GM10266 (cell line): Measurements from ENCODE around the gene ATP1B3.
"Not testable (repeated sequence)": the region's sequence is repeated elsewhere in the genome, so short reads cannot be mapped to it uniquely, and the experiment has no call there.

Experiments used
- DNase-seq: peaks from one replicate; pipeline ENCODE4 v3.0.0; 2012; ENCODE audit errors: extremely low spot score
- TF ChIP-seq, protein P1 (sequence below): IDR thresholded peaks from 2 replicates; pipeline ENCODE4 v1.5.1; 2012; ENCODE audit warnings: mild to moderate bottlenecking, low read depth; ENCODE audit not compliant: control insufficient read depth, insufficient read depth; ENCODE audit errors: missing control alignments

The ATP1B3 gene

GRCh38 chr3:141909408-141909807 is 33.0 kb downstream of the ATP1B3 start:
- no peak for DNase-seq

DNA sequence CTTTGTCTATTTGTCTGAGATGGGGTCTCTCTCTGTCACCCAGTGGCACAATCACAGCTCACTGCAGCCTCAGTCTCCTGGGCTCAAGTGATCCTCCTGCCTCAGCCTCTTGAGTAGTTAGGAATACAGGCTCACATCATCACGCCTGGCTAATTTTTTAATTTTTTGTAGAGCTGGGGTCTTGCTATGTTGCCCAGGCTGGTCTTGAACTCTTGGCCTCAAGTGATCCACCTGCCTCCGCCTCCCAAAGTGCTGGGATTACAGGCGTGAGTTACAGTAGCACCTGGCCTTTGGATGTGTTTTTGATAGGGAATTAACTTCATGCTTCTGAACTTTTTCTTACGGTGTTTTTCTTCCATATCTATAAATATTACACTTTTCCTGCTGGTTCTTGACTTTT is 33.5 kb downstream of the ATP1B3 start:
- DNase-seq, result not testable (repeated sequence)

More at GRCh38 chr3:141909408-141909807, 33.0 kb downstream of the ATP1B3 start:
- TF ChIP-seq, protein P1, sequence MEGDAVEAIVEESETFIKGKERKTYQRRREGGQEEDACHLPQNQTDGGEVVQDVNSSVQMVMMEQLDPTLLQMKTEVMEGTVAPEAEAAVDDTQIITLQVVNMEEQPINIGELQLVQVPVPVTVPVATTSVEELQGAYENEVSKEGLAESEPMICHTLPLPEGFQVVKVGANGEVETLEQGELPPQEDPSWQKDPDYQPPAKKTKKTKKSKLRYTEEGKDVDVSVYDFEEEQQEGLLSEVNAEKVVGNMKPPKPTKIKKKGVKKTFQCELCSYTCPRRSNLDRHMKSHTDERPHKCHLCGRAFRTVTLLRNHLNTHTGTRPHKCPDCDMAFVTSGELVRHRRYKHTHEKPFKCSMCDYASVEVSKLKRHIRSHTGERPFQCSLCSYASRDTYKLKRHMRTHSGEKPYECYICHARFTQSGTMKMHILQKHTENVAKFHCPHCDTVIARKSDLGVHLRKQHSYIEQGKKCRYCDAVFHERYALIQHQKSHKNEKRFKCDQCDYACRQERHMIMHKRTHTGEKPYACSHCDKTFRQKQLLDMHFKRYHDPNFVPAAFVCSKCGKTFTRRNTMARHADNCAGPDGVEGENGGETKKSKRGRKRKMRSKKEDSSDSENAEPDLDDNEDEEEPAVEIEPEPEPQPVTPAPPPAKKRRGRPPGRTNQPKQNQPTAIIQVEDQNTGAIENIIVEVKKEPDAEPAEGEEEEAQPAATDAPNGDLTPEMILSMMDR, result no peak

- DNase-seq, result peak; percentile 38
- TF ChIP-seq, protein P1, result peak; percentile 71
Measured at GRCh38 chr3:141913150-141913811, 36.8 kb downstream of the ATP1B3 start.

- TF ChIP-seq, protein P1, result no peak
- no peak for DNase-seq
Measured at GRCh38 chr3:141914311-141914710, 37.9 kb downstream of the ATP1B3 start.

DNA sequence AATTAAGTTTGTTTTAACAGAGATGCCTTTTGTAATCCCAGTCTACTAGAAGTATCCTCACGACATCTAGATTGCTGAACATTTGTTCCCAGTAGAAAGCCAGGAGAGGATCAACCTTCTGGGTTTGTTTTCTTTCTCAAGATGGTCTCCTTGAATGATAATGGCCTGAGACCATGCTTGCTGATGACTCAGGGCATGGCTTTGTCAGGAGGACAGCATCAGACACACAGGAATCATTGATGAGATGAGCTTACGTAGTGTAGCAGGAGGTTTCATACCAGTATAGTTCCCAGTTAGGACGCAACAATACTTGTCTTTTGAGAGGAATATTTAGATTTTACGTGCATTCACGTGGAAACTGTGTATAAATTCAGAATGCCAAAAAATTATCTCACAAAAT is 38.6 kb downstream of the ATP1B3 start:
- TF ChIP-seq, protein P1, result no peak
- DNase-seq, result no peak

GRCh38 chr3:141915766-141916165 is 39.3 kb downstream of the ATP1B3 start:
- DNase-seq, result no peak
- TF ChIP-seq, protein P1, result no peak

DNA sequence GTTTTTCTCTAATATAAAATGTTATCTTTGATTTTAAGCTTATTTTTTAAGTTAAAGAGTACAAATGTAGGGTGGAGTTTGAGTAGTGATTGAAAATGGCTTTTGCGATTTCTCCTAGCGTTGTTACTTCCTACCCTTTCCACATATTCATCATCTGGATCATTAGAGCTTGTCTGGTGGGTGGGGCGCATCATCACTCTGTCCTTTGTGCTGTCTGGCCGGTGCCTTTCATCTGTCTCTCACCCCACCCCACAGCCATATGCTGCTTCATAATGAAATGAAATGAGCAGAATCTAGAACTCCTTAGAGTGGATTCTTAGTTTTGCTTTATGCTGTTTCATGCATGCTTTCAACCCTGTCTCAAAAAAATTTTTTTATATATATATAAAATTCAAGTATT is 44.3 kb downstream of the ATP1B3 start:
- TF ChIP-seq, protein P1, result no peak
- DNase-seq, result no peak

DNA sequence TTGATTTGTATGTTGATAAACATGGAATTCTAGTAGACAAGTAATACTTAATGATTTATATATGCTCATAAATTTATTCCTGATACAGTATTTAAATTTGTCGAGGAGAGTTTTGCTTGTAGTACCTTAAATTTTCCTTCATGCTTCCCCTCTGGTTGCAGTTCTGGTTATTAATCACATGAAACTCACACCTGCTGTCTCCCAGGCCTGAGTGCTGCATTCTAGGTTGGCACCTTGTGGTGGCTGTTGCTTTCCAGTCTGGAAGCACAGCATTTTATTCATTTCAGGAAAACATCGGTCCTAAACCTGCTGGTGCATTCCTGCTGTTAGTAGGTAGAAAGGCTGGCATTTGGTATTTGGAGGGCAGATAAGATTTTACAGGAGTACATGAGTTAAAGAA is 44.9 kb downstream of the ATP1B3 start:
- no peak for DNase-seq
- TF ChIP-seq, protein P1, result no peak

DNA sequence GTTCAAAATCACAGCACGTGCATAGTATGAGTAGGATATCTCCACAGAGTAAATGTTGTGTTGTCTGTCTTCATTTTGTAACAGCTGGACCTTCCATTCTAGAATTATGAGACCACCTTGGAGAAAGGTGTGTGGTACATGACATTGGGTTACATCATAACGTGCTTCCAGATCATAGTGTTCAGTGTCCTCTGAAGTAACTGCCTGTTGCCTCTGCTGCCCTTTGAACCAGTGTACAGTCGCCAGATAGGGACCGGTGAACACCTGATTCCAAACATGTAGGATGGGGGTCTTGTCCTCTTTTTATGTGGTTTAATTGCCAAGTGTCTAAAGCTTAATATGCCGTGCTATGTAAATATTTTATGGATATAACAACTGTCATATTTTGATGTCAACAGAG is 49.2 kb downstream of the ATP1B3 start:
- not testable (repeated sequence) for DNase-seq
